Putamen (tissue), 1 donor: ENCODE data around the gene IPPK.
"Not testable (repeated sequence)": the region's sequence is repeated elsewhere in the genome, so short reads cannot be mapped to it uniquely, and the experiment has no call there.

ENCODE experiments used
- DNase-seq: peaks from one replicate; pipeline ENCODE4 v3.0.0-alpha.2; 2016; ENCODE audit warnings: low spot score

The IPPK gene

DNA sequence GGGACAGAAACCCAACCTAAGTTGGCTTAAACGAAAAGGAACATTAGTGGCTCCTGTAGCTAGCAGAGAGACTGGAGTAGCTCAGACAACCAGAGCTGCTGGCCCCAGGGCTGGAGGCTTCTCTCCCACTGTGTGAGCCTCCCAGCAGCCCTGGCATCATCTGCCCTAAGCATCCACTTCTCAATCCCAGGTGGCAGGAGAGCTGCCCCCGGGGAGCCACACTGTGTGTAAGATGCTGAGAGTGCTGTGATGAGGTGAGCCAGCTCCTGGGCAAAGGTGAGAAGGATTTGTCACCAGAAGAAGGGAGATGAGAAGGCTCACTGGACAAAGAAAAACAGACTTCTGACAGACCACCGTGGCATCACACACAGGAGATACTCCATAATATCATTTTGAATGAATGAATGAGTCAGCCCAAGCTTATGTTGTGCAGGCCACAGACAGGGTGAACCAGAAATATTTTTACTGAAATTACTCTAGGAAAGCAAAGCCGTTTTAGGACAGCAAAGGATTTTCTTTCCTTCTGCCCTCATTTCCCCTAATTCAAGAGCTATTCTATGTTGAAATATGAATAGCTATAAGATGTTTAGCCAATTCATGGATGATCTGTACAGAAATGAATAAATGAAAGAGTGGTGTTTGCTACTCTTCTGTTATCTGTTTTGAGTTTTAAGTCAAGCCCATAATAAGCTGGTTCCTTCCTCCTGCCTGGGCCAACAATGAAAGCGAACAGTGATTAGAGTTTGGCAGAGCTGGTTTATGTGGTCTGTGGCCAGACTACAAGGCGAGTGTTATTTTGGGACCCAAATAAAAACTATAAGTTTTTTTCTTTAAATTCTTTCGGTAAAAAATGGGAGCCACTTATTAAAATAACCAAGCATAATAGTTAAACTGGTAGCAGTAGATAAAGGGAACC lies 76.7 kb downstream of the IPPK start:
- no peak for DNase-seq

DNA sequence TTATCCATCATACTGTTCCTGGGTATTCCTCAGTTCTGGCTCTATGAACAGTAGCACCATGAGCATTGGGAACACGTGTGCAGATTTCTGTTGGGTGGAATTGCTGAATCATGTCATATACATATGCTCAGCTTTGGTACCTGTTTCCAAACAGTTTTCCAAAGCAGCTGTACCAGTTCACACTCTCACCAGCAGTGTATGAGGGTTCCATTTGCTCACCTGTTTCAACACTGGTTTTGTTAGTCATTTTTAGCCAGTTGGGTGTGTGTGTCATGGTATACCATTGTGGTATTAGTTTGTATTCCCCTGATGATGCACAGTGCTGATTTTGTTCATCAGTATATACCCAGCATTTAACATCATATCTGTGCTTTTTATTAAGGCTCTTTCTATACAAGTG lies 77.4 kb downstream of the IPPK start:
- no peak for DNase-seq

DNA sequence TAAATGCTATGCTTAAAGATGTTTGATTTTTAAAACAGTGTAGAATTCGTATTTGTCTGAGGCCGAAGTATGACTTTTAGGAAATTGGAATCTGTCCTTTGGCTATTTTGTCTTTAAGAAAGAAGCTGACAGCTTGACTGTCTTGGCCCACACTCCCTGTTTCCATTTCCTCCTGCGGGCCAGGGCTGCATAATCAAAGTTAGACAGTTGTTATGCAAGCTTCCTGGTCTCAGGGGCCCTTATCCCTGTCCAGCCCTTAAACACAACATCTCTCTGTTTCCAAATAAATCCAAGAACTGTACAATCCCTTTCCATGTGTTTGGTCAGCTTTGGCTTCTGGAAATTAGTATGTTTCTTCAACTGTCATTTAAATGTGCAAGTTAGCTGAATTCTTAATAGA lies 79.6 kb downstream of the IPPK start:
- DNase-seq = no peak

DNA sequence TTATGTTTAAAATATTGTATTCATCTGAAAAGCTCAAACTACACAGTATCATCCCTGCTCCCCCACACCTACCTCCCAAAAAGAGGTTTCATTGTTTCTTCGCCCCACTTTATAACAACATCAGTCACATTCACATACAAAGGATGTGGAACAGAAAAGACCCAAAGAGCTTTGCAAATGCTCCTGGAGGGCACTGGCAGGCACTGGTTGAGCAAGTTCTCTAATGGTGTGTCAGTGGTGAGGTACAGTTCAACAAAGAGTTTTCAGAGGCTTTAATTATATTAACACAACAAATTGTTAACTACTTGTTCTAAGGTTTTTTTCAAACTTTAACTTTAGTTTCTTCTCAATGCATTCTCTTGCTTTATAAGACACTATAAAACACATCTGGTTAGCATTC lies 80.0 kb downstream of the IPPK start:
- DNase-seq = no peak

DNA sequence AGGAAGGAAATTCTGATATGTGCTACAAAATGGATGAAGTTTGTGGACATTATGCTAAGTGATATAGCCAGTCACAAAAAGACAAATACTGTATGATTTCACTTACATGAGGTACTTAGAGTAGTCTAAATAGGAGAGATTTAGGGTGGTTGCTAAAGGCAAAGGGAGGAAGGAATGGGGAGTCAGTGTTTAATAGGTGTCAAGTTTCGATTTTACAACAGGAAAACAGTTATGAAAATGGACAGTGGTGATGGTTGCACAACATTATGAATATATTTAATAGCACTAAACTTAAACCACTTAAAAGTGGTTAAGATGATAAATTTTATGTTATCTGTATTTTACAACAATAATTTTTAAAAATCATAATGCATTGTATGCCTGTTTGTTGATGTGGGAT lies 93.8 kb downstream of the IPPK start:
- DNase-seq = no peak

DNA sequence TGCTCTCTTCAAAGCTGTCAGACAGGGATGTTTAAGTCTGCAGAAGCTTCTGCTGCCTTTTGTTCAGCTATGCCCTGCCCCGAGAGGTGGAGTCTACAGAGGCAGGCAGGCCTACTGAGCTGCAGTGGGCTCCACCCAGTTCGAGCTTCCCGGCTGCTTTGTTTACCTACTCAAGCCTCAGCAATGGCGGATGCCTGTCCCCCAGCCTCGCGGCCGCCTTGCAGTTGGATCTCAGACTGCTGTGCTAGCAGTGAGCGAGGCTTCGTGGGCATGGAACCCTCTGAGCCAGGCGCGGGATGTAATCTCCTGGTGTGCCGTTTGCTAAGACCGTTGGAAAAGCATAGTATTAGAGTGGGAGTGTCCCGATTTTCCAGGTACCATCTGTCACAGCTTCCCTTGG lies 96.3 kb downstream of the IPPK start:
- DNase-seq = not testable (repeated sequence)

DNA sequence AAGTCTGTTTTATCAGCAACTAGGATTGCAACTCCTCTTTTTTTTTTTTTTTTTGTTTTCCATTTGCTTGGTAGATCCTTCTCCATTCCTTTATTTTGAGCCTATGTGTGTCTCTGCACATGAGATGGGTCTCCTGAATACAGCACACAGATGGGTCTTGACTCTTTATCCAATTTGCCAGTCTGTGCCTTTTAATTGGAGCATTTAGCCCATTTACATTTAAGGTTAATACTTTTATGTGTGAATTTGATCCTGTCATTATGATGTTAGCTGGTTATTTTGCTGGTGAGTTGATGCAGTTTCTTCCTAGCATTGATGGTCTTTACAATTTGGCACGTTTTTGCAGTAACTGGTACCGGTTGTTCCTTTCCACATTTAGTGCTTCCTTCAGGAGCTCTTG lies 98.1 kb downstream of the IPPK start:
- DNase-seq = not testable (repeated sequence)

DNA sequence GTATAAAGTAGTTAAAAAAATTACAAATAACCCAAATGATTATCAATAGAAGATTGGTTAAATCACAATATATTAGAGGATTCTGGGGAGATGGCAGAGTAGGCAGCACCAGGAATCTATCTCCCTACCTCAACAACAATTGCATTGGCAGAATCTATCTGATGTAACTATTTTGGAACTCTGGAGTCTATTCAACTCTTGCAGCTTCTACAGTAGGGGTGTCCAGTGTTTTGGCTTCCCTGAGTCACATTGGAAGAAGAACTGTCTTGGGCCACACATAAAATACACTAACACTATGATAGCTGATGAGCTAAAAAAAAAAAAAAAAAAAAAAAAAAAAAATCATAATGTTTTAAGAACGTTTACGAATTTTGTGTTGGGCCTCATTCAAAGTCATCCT lies 104.9 kb downstream of the IPPK start:
- no peak for DNase-seq

DNA sequence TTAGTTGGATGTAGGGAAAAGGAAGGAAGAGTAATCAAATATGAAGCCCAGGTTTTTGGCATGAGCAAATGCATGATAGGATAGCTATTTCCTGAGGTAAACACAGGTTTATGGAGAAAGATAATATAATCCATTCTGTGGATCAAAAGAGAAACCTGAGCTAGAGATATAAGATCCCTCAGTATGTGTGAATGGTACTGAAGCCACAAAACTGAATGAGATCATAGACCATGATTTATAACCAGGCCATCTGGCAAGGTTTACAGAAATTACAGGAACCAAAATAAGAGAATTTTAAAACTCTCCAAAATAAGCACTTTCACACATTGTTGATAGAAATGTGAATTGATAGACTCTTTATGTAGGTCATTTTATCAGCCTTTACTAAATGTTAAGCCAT lies 105.4 kb downstream of the IPPK start:
- no peak for DNase-seq
